Activated CD4-positive, alpha-beta memory T cell treated with anti-CD3 and anti-CD28 coated beads, Interleukin-2, amount 10 ng/mL, durations not matched to agents 7 days and 5 days (primary cell): ENCODE measurements around the gene FTO. TPM values are rescaled to one million over a fixed set of nuclear protein-coding genes. Genes with fewer than 3 reads are reported as not detected.

ENCODE experiments used
- CTCF ChIA-PET: fragments of 350-600 bp; sonication (Branson Sonifier 250); formaldehyde crosslinking; loops from one replicate; lab custom pipeline; 2021; ENCODE audit warnings: antibody characterized with exemption, inconsistent platforms; lab: Charles Lee
- POLR2A ChIA-PET: fragments of 350-600 bp; sonication (Branson Sonifier 250); formaldehyde crosslinking; loops from one replicate; lab custom pipeline; 2021; ENCODE audit warnings: antibody characterized with exemption; lab: Charles Lee
- DNase-seq: peaks from one replicate; pipeline ENCODE4 v3.0.0-alpha.2; 2020
- H3K27ac Mint-ChIP-seq: one replicate; pipeline ENCODE4 v1.8.0; 2021; ENCODE audit warnings: mild to moderate bottlenecking, mixed read lengths
- H3K27me3 Mint-ChIP-seq: one replicate; pipeline ENCODE4 v1.8.0; 2021; ENCODE audit warnings: mixed read lengths
- H3K36me3 Mint-ChIP-seq: one replicate; pipeline ENCODE4 v1.8.0; 2021; ENCODE audit warnings: low read depth, mixed read lengths
- H3K4me1 Mint-ChIP-seq: one replicate; pipeline ENCODE4 v1.8.0; 2021; ENCODE audit warnings: mixed read lengths
- H3K4me3 Mint-ChIP-seq: one replicate; pipeline ENCODE4 v1.8.0; 2021; ENCODE audit warnings: mild to moderate bottlenecking, mixed read lengths
- H3K9me3 Mint-ChIP-seq: one replicate; pipeline ENCODE4 v1.8.0; 2021; ENCODE audit warnings: mixed read lengths
- total RNA-seq, 2 experiments: library from RNA; stranded (reverse); gene quantifications; one replicate each; pipeline ENCODE4 v1.2.3, GENCODE V29; 2021

Gene FTO
- total RNA-seq, 2 experiments from 2014 or later: 48.1 to 48.5 TPM

DNA sequence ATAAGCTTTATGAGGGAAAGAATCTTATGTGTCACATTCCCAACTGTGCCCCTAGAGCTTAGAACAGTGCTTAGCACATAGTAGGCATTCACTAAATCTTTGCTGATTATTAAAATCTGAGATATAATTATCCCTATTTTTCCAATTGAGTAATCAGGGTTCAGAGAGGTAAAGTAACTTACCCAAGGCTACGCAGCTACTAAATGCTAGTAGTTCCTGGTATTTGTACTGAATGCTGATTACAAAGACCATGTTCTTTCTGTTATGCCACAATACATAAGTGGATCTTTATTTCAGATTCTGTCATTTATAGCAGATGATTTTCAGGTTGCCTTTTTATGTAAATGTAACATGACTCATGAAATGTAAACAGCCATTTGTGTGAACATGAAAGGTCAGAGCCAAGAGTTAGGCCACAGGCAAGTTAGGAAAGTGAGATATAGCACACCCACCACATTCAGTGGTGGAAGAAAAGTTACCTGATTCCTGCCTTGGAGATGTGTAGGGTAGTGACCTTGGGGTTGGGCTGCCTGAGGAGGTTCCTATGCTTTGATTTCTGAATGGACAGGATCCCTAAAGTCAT lies 77.2 kb downstream of the FTO start:
- CTCF ChIA-PET: no interaction called here
- no peak overlapping the region for H3K4me3 Mint-ChIP-seq
- H3K27ac Mint-ChIP-seq: no peak overlapping the region
- peaks cover 2% of the 10 kb centered on the region for H3K9me3 Mint-ChIP-seq
- H3K36me3 Mint-ChIP-seq: no peaks in the 10 kb centered on the region
- H3K4me1 Mint-ChIP-seq: peaks cover 1% of the 10 kb centered on the region
- H3K27me3 Mint-ChIP-seq: no peaks in the 10 kb centered on the region
- no peak for DNase-seq
- POLR2A ChIA-PET: no interaction called here

DNA sequence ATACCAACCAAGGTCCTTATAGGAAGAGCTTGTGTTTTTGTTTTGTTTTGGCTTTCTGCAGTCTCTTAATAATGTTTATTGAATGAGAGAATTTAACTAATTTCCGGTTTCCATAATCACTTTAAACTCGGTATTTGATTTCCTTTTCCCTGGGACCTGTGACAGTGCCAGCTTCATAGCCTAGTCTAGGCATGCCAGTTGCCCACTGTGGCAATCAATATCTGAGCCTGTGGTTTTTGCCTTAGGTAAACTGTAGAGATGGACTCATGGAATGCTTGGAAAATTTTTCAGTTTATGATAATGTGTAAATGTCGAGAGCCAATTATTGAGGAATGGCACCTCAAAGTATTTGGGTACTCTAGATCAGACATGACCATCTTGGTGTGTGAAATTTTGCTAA lies 78.2 kb downstream of the FTO start:
- peaks cover 2% of the 10 kb centered on the region for H3K9me3 Mint-ChIP-seq
- peaks cover 1% of the 10 kb centered on the region for H3K4me1 Mint-ChIP-seq
- H3K27me3 Mint-ChIP-seq: no peaks in the 10 kb centered on the region
- no peak for DNase-seq
- POLR2A ChIA-PET: no interaction called here
- no peaks in the 10 kb centered on the region for H3K36me3 Mint-ChIP-seq
- no peak overlapping the region for H3K27ac Mint-ChIP-seq
- no peak overlapping the region for H3K4me3 Mint-ChIP-seq
- CTCF ChIA-PET: no interaction called here

- peaks cover 1% of the 10 kb centered on the region for H3K4me1 Mint-ChIP-seq
- POLR2A ChIA-PET: no interaction called here
- no peak for DNase-seq
Observed at GRCh38 chr16:53784291-53784690, 80.3 kb downstream of the FTO start.

GRCh38 chr16:53785044-53785443 lies 81.1 kb downstream of the FTO start:
- peaks cover 1% of the 10 kb centered on the region for H3K4me1 Mint-ChIP-seq
- no peak overlapping the region for H3K4me3 Mint-ChIP-seq
- H3K27me3 Mint-ChIP-seq: no peaks in the 10 kb centered on the region
- no peak for DNase-seq
- POLR2A ChIA-PET: no interaction called here
- H3K27ac Mint-ChIP-seq: no peak overlapping the region
- CTCF ChIA-PET: no interaction called here
- peaks cover 2% of the 10 kb centered on the region for H3K9me3 Mint-ChIP-seq
- H3K36me3 Mint-ChIP-seq: no peaks in the 10 kb centered on the region

More at GRCh38 chr16:53784291-53784690, 80.3 kb downstream of the FTO start:
- H3K27me3 Mint-ChIP-seq: no peaks in the 10 kb centered on the region
- no peak overlapping the region for H3K27ac Mint-ChIP-seq
- H3K36me3 Mint-ChIP-seq: no peaks in the 10 kb centered on the region
- H3K9me3 Mint-ChIP-seq: peaks cover 2% of the 10 kb centered on the region
- no peak overlapping the region for H3K4me3 Mint-ChIP-seq
- CTCF ChIA-PET: no interaction called here

DNA sequence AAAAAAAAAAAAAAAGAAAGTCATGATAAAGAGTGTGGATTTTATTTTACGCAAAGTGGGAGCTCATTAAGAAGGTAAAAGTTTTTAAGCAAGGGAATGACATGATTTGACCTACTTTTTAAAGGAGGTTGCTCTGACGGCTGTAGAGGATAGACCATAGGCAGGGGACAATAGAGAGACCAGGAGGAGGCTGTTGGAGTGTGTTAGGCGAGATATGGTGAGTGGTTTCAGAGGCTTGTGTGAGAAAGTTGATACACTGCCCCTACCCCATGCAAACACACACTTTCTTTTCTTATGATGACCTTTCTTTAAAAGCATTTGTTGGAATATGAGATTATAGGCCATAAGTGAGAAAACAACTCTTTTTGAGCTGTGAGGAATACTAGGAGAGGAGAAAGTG lies 82.0 kb downstream of the FTO start:
- Mint-ChIP-seq H3K4me1 (peaks cover 1% of the 10 kb centered on the region), H3K27ac (no peak overlapping the region), H3K27me3 (no peaks in the 10 kb centered on the region), H3K9me3 (peaks cover 2% of the 10 kb centered on the region), H3K4me3 (no peak overlapping the region), H3K36me3 (no peaks in the 10 kb centered on the region)
- POLR2A ChIA-PET: no interaction called here
- CTCF ChIA-PET: no interaction called here
- DNase-seq: no peak

GRCh38 chr16:53787423-53787822 lies 83.5 kb downstream of the FTO start:
- H3K36me3 Mint-ChIP-seq: no peaks in the 10 kb centered on the region
- H3K9me3 Mint-ChIP-seq: peaks cover 2% of the 10 kb centered on the region
- H3K4me3 Mint-ChIP-seq: no peak overlapping the region
- peaks cover 1% of the 10 kb centered on the region for H3K4me1 Mint-ChIP-seq
- ChIA-PET CTCF (no interaction called here), POLR2A (no interaction called here)
- no peak overlapping the region for H3K27ac Mint-ChIP-seq
- H3K27me3 Mint-ChIP-seq: no peaks in the 10 kb centered on the region
- no peak for DNase-seq

DNA sequence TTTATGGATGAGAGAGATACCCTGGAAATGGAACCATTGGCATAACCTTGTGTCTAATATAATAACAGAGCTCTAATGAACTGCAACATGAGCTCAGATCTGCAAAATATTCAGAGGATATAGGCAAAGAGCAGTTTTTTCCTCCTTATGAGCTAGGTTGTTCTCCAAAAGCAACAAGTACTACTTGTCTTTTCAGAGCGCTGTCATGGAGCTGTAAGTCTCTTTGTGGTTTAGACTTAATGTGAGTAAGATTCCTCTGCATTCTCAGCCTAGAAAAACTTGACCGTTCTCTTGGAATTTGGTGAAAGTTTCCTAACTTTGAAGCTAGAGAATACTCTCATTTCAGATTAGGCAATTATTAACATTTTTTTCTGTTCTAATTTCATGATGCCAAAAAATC lies 85.2 kb downstream of the FTO start:
- Mint-ChIP-seq H3K4me1 (no peaks in the 10 kb centered on the region), H3K36me3 (no peaks in the 10 kb centered on the region), H3K27me3 (no peaks in the 10 kb centered on the region), H3K9me3 (no peaks in the 10 kb centered on the region), H3K4me3 (no peak overlapping the region), H3K27ac (no peak overlapping the region)
- no peak for DNase-seq
- POLR2A ChIA-PET: interaction anchor here (1.0 kb wide), 1 partner anchor 21 kb away, joined by 3 read pairs; no protein-coding TSS in a partner anchor
- CTCF ChIA-PET: no interaction called here

DNA sequence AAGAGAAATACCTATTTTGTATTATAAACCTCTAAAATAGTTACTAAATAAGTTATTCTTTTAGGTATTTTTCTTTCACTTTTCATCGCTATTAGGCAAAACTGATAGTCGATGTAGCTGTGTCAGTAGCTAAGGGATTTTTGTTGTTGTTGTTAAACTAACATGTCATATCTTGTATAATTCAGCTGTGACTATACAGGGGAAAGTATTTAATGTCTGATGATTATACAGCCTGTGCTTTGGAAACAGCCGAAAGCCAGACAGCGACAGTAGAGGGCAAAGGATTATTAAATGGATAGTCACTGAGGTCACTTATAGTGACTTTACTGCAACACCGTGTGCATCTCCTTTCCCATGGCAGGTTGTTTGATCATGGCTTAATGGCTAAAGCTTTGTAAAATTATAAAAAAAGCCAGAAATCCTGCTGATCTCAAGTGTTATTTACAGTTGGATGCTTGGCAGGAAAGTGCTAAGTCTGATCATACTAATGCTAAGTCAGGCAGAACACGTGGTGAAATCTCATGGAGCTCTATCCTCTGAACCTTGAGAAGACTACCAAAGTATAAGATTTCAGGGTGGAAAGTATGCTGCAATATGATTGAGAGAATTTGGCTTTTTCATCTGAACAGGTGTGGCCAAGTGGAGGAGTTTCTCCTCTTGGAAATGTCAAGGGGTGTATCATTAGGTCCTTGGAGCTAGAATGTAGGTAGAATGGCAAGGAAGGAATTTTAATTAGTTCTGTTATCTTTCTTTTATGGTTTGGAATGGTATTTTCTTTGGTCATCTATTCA lies 88.4 kb downstream of the FTO start:
- Mint-ChIP-seq H3K27me3 (no peaks in the 10 kb centered on the region), H3K4me3 (no peak overlapping the region), H3K36me3 (no peaks in the 10 kb centered on the region), H3K27ac (no peak overlapping the region), H3K9me3 (no peaks in the 10 kb centered on the region), H3K4me1 (peaks cover 1% of the 10 kb centered on the region)
- ChIA-PET POLR2A (no interaction called here), CTCF (no interaction called here)
- DNase-seq: no peak

GRCh38 chr16:53803451-53803850 lies 99.5 kb downstream of the FTO start:
- Mint-ChIP-seq H3K36me3 (peaks cover 4% of the 10 kb centered on the region), H3K9me3 (peaks cover 4% of the 10 kb centered on the region), H3K4me1 (peaks cover 4% of the 10 kb centered on the region), H3K27ac (no peak overlapping the region), H3K27me3 (no peaks in the 10 kb centered on the region), H3K4me3 (no peak overlapping the region)
- CTCF ChIA-PET: no interaction called here
- POLR2A ChIA-PET: no interaction called here
- DNase-seq: no peak

DNA sequence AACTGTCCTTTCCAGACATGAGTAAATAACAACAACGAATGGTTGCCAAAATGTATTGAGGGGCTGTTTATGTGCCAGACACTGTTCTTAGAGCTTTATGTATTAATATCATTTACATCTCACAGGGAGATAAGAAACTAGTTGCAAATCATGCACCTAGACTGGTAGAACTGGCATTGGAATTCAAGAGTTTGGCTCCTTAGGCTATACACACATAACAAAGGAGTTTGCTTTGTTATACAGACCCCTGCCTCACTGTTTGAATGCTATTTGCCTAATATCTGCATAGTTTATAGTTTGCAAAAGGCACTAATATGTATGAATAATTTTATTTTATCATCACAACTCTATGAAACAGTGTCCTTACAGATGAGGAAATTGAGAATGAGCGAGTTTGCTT lies 100.0 kb downstream of the FTO start:
- ChIA-PET CTCF (no interaction called here), POLR2A (no interaction called here)
- Mint-ChIP-seq H3K27ac (no peak overlapping the region), H3K4me3 (no peak overlapping the region), H3K27me3 (no peaks in the 10 kb centered on the region), H3K4me1 (peaks cover 4% of the 10 kb centered on the region), H3K9me3 (peaks cover 4% of the 10 kb centered on the region), H3K36me3 (peaks cover 4% of the 10 kb centered on the region)
- no peak for DNase-seq

DNA sequence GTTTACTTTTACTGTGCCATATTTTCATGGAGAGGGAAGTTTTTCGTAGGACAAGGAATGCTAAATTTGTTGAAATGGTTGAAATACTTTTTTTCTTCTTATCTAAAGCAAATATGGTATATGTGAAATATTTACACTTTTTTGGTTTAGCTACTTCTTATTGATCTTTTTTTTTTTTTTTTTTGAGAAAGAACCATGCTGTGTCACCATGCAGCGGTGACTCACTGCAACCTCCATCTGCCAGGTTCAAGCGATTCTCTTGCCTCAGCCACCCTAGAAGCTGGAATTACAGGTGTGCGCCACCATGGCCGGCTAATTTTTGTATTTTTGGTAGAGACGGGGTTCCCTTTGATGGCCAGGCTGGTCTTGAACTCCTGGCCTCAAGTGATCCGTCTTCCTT lies 100.5 kb downstream of the FTO start:
- Mint-ChIP-seq H3K4me3 (no peak overlapping the region), H3K27ac (no peak overlapping the region), H3K27me3 (no peaks in the 10 kb centered on the region), H3K9me3 (peaks cover 4% of the 10 kb centered on the region), H3K36me3 (peaks cover 4% of the 10 kb centered on the region), H3K4me1 (peaks cover 4% of the 10 kb centered on the region)
- ChIA-PET CTCF (no interaction called here), POLR2A (no interaction called here)
- no peak for DNase-seq

DNA sequence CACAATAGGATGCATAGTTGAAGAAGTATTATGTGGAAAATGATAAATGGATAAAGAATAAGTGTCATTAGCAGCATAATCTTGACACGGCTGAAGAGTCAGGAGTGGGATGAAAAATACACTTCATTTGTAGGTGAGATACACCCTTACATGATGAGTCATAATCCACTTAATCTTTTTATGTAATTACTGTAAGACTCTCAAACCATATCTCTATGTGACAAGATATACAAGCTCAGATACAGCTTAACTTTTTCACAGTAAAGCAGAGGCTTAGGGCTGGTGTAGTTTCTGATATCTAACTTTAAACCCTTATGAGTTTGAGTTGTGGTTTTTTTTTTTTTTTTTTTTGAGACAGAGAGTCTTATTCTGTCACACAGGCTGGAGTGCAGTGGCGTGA lies 101.2 kb downstream of the FTO start:
- H3K9me3 Mint-ChIP-seq: peaks cover 4% of the 10 kb centered on the region
- H3K4me3 Mint-ChIP-seq: no peak overlapping the region
- no peaks in the 10 kb centered on the region for H3K27me3 Mint-ChIP-seq
- H3K36me3 Mint-ChIP-seq: peaks cover 4% of the 10 kb centered on the region
- POLR2A ChIA-PET: no interaction called here
- DNase-seq: no peak
- CTCF ChIA-PET: no interaction called here
- H3K27ac Mint-ChIP-seq: no peak overlapping the region
- peaks cover 4% of the 10 kb centered on the region for H3K4me1 Mint-ChIP-seq

DNA sequence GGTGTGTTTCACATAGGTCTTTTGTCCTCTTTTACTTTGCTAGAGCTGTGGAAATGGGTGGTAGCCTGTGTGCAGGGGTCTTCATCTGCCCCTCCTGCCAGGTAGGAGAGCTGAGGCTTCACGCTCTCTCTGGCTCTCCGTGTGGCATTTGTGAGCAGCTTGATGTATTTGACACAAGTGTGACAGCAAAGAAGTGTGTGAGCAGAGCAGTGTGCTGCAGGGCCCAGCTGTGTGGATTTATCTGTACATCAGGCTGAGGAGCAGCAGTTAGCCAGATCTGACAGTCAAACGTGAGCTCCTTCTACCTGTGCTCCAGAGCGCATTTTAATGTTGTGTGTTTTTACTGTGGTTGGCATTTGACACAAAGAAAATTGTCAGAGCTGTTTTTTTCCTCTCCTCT lies 101.8 kb downstream of the FTO start:
- H3K9me3 Mint-ChIP-seq: peaks cover 4% of the 10 kb centered on the region
- no peak overlapping the region for H3K4me3 Mint-ChIP-seq
- ChIA-PET POLR2A (no interaction called here), CTCF (no interaction called here)
- DNase-seq: no peak
- no peaks in the 10 kb centered on the region for H3K27me3 Mint-ChIP-seq
- no peak overlapping the region for H3K27ac Mint-ChIP-seq
- H3K36me3 Mint-ChIP-seq: peaks cover 8% of the 10 kb centered on the region
- peaks cover 4% of the 10 kb centered on the region for H3K4me1 Mint-ChIP-seq
